ELR (cell line): ENCODE results near the gene RAET1L.
"Not testable (repeated sequence)": the region's sequence is repeated elsewhere in the genome, so short reads cannot be mapped to it uniquely, and the experiment has no call there.

ENCODE experiments used
- DNase-seq: peaks from one replicate; pipeline ENCODE4 v3.0.0-alpha.2; 2015; ENCODE audit warnings: low read depth

RAET1L gene

GRCh38 chr6:150016324-150017185 is 8.8 kb downstream of the RAET1L start:
- DNase-seq = peak; percentile 76

- peak; percentile 34 for DNase-seq
Measured at GRCh38 chr6:150015281-150016001, 9.9 kb downstream of the RAET1L start.

- not testable (repeated sequence) for DNase-seq
Measured at GRCh38 chr6:150014623-150015280, 10.6 kb downstream of the RAET1L start.

GRCh38 chr6:150013785-150014622 is 11.3 kb downstream of the RAET1L start:
- DNase-seq = not testable (repeated sequence)

- DNase-seq = not testable (repeated sequence)
Measured at GRCh38 chr6:150012846-150013784, 12.2 kb downstream of the RAET1L start.

GRCh38 chr6:150008588-150008987 is 16.7 kb downstream of the RAET1L start:
- peak; percentile 72 for DNase-seq

- peak; percentile 57 for DNase-seq
Measured at GRCh38 chr6:150006961-150007464, 18.3 kb downstream of the RAET1L start.

- no peak for DNase-seq
Measured at GRCh38 chr6:150005761-150006651, 19.3 kb downstream of the RAET1L start.

- peak; percentile 94 for DNase-seq
Measured at GRCh38 chr6:150004783-150005717, 20.3 kb downstream of the RAET1L start.

- no peak for DNase-seq
Measured at GRCh38 chr6:150004101-150004782, 21.1 kb downstream of the RAET1L start.

- DNase-seq = not testable (repeated sequence)
Measured at GRCh38 chr6:150003599-150003998, 21.7 kb downstream of the RAET1L start.

- DNase-seq = no peak
Measured at GRCh38 chr6:150002710-150003109, 22.6 kb downstream of the RAET1L start.

GRCh38 chr6:150001295-150002008 is 23.9 kb downstream of the RAET1L start:
- no peak for DNase-seq

- DNase-seq = no peak
Measured at GRCh38 chr6:149999636-150000035, 25.7 kb downstream of the RAET1L start.

- DNase-seq = no peak
Measured at GRCh38 chr6:149995971-149996370, 29.4 kb downstream of the RAET1L start.

GRCh38 chr6:149995235-149995750 is 30.0 kb downstream of the RAET1L start:
- no peak for DNase-seq

GRCh38 chr6:149991838-149992237 is 33.5 kb downstream of the RAET1L start:
- no peak for DNase-seq
